Caco-2 (cell line): ENCODE measurements around the gene RFTN1. TPM values are rescaled to one million over a fixed set of nuclear protein-coding genes. Genes with fewer than 3 reads are reported as not detected.

Source experiments
- BruUV-seq: library from RNA; stranded (reverse); fragments of 400-500 nt; replicated peaks from 2 replicates; lab custom pipeline; 2021; lab: Mats Ljungman, UMichigan
- CTCF ChIA-PET: fragments of 300-600 bp; sonication (Branson Sonifier 250); formaldehyde crosslinking; loops from one replicate; lab custom pipeline; 2022; ENCODE audit warnings: antibody characterized with exemption; lab: Charles Lee
- POLR2A ChIA-PET: fragments of 300-600 bp; sonication (Branson Sonifier 250); formaldehyde crosslinking; loops from one replicate; lab custom pipeline; 2022; ENCODE audit warnings: antibody characterized with exemption; lab: Charles Lee
- DNase-seq, 2 experiments: peaks; one replicate each; pipeline versions ENCODE4 v3.0.0 to v3.0.0-alpha.2; 2020 to 2022
- H3K27me3 ChIP-seq: replicated peaks from 2 replicates; pipeline ENCODE4 v1.6.0; 2011; ENCODE audit warnings: low read length; ENCODE audit not compliant: control insufficient read depth, insufficient read depth
- H3K36me3 ChIP-seq: 2 replicates; pipeline ENCODE4 v1.5.1; 2011; ENCODE audit warnings: low read length; ENCODE audit not compliant: control insufficient read depth, insufficient read depth
- H3K4me1 ChIP-seq: fragments of 250-450 bp; sonication (Bioruptor Pico); 2 replicates; pipeline ENCODE4 v1.5.1; 2020; ENCODE audit warnings: mild to moderate bottlenecking
- H3K4me3 ChIP-seq: 2 replicates; pipeline ENCODE4 v1.5.1; 2011; ENCODE audit warnings: low read depth, mild to moderate bottlenecking, control low read depth, low read length
- H3K9me3 ChIP-seq: fragments of 250-450 bp; sonication (Bioruptor Pico); 2 replicates; pipeline ENCODE4 v1.5.1; 2020; ENCODE audit warnings: mild to moderate bottlenecking, moderate library complexity
- H3K27ac Mint-ChIP-seq: one replicate; pipeline ENCODE4 v1.8.0; 2022; ENCODE audit warnings: mixed read lengths; ENCODE audit not compliant: unreplicated experiment
- H3K27me3 Mint-ChIP-seq: one replicate; pipeline ENCODE4 v1.8.0; 2022; ENCODE audit warnings: mixed read lengths; ENCODE audit not compliant: insufficient read depth, unreplicated experiment
- H3K36me3 Mint-ChIP-seq: one replicate; pipeline ENCODE4 v1.8.0; 2022; ENCODE audit warnings: mild to moderate bottlenecking, mixed read lengths; ENCODE audit not compliant: insufficient read depth, unreplicated experiment
- H3K4me1 Mint-ChIP-seq: one replicate; pipeline ENCODE4 v1.8.0; 2022; ENCODE audit warnings: low read depth, mixed read lengths; ENCODE audit not compliant: unreplicated experiment
- H3K4me3 Mint-ChIP-seq: one replicate; pipeline ENCODE4 v1.8.0; 2022; ENCODE audit warnings: mild to moderate bottlenecking, moderate library complexity, mixed read lengths; ENCODE audit not compliant: unreplicated experiment
- H3K9me3 Mint-ChIP-seq: one replicate; pipeline ENCODE4 v1.8.0; 2022; ENCODE audit warnings: mixed read lengths; ENCODE audit not compliant: unreplicated experiment
- CTCF ChIP-seq, 2 experiments: fragments of 200-600 bp in 1 of 2; IDR thresholded peaks; 1 replicate in 1 of 2; 2 replicates in 1 of 2; pipeline versions ENCODE4 v1.5.1 to v1.8.0; 2011 to 2022; ENCODE audit warnings: antibody characterized with exemption in 1 of 2, control low read depth in 1 of 2, inconsistent platforms in 1 of 2, low read depth in 1 of 2, low read length in 1 of 2, mild to moderate bottlenecking in 1 of 2, moderate library complexity in 1 of 2; ENCODE audit not compliant: insufficient read depth in 1 of 2, severe bottlenecking in 1 of 2, unreplicated experiment in 1 of 2
- intact Hi-C: fragments of 100-400 bp; cut with micrococcal nuclease; formaldehyde crosslinking; loops from one replicate; pipeline ENCODE4 v1.10.0; 2022; ENCODE audit not compliant: unreplicated experiment
- total RNA-seq: library from RNA; stranded (reverse); gene quantifications from 2 replicates; pipeline ENCODE4 v1.2.3, GENCODE V29; 2022

Gene RFTN1
- total RNA-seq, 1 experiment from 2014 or later, result 10.2 TPM

GRCh38 chr3:16509721-16510619 is 3.5 kb downstream of the RFTN1 start:
- DNase-seq, result no peak
- Histone ChIP-seq H3K4me3 (no peak overlapping the region), H3K36me3 (no peaks in the 10 kb centered on the region; the same call in 1 of the 2 replicates), H3K9me3 (no peaks in the 10 kb centered on the region), H3K4me1 (no peaks in the 10 kb centered on the region; the same call in 1 of the 2 replicates), H3K27me3 (no peaks in the 10 kb centered on the region)
- Mint-ChIP-seq H3K27me3 (no peaks in the 10 kb centered on the region), H3K36me3 (no peaks in the 10 kb centered on the region), H3K9me3 (no peaks in the 10 kb centered on the region), H3K4me3 (no peak overlapping the region), H3K27ac (no peak overlapping the region), H3K4me1 (peaks cover 7% of the 10 kb centered on the region)
- no peak for TF ChIP-seq CTCF (IDR thresholded peaks at IDR 0.05; ENCODE audit: insufficient read depth in 1 of 2, low read depth in 1 of 2, low read length in 1 of 2, severe bottlenecking in 1 of 2, unreplicated experiment in 1 of 2)
- BruUV-seq, result no TSS peak
- POLR2A ChIA-PET, result no interaction called here
- CTCF ChIA-PET, result no interaction called here
- intact Hi-C loops, result no loop called here

- ChIA-PET POLR2A (interaction anchor here (0.7 kb wide), 1 partner anchor 28 kb away, joined by 4 read pairs; no protein-coding TSS in a partner anchor), CTCF (no interaction called here)
- intact Hi-C loops, result no loop called here
- TF ChIP-seq CTCF (IDR thresholded peaks at IDR 0.05; ENCODE audit: insufficient read depth in 1 of 2, low read depth in 1 of 2, low read length in 1 of 2, severe bottlenecking in 1 of 2, unreplicated experiment in 1 of 2), result no peak
- DNase-seq, result no peak
- Histone ChIP-seq H3K36me3 (no peaks in the 10 kb centered on the region; the same call in 1 of the 2 replicates), H3K27me3 (no peaks in the 10 kb centered on the region), H3K9me3 (no peaks in the 10 kb centered on the region), H3K4me3 (no peak overlapping the region), H3K4me1 (peaks cover 4% of the 10 kb centered on the region; the same call in 1 of the 2 replicates)
- no peaks in the 10 kb centered on the region for H3K27me3 Mint-ChIP-seq
- H3K4me3 Mint-ChIP-seq, result no peak overlapping the region
- peaks cover 11% of the 10 kb centered on the region for H3K4me1 Mint-ChIP-seq
- no TSS peak for BruUV-seq
- H3K9me3 Mint-ChIP-seq, result no peaks in the 10 kb centered on the region
- H3K36me3 Mint-ChIP-seq, result no peaks in the 10 kb centered on the region
- H3K27ac Mint-ChIP-seq, result no peak overlapping the region
Measured at GRCh38 chr3:16508591-16508995, 4.9 kb downstream of the RFTN1 start.

GRCh38 chr3:16508243-16508578 is 5.3 kb downstream of the RFTN1 start:
- Histone ChIP-seq H3K4me3 (no peak overlapping the region), H3K36me3 (no peaks in the 10 kb centered on the region; the same call in 1 of the 2 replicates), H3K9me3 (no peaks in the 10 kb centered on the region), H3K4me1 (peaks cover 8% of the 10 kb centered on the region; the same call in 1 of the 2 replicates), H3K27me3 (no peaks in the 10 kb centered on the region)
- no TSS peak for BruUV-seq
- Mint-ChIP-seq H3K9me3 (no peaks in the 10 kb centered on the region), H3K4me3 (no peak overlapping the region), H3K4me1 (peaks cover 15% of the 10 kb centered on the region), H3K27me3 (no peaks in the 10 kb centered on the region), H3K27ac (no peak overlapping the region), H3K36me3 (no peaks in the 10 kb centered on the region)
- no peak for TF ChIP-seq CTCF (IDR thresholded peaks at IDR 0.05; ENCODE audit: insufficient read depth in 1 of 2, low read depth in 1 of 2, low read length in 1 of 2, severe bottlenecking in 1 of 2, unreplicated experiment in 1 of 2)
- DNase-seq, result no peak
- CTCF ChIA-PET, result interaction anchor here (0.6 kb wide), 1 partner anchor 112 kb away, joined by 3 read pairs; no protein-coding TSS in a partner anchor
- POLR2A ChIA-PET, result interaction anchor here (0.7 kb wide), 1 partner anchor 28 kb away, joined by 4 read pairs; no protein-coding TSS in a partner anchor
- intact Hi-C loops, result no loop called here
